GM10266 (cell line): ENCODE data around the gene KAT6B.

ENCODE experiments used
- DNase-seq: peaks from one replicate; pipeline ENCODE4 v3.0.0; 2012; ENCODE audit errors: extremely low spot score
- CTCF ChIP-seq: IDR thresholded peaks from 2 replicates; pipeline ENCODE4 v1.5.1; 2012; ENCODE audit warnings: mild to moderate bottlenecking, low read depth; ENCODE audit not compliant: control insufficient read depth, insufficient read depth; ENCODE audit errors: missing control alignments

Gene KAT6B

GRCh38 chr10:74901867-74902450, 75.6 kb downstream of the KAT6B start:
- no peak for TF ChIP-seq CTCF
- DNase-seq, result no peak

- DNase-seq, result no peak
- no peak for TF ChIP-seq CTCF
These were observed 77.1 kb downstream of the KAT6B start for GRCh38 chr10:74903491-74903890.

- no peak for DNase-seq
- no peak for TF ChIP-seq CTCF
These were observed 80.3 kb downstream of the KAT6B start for GRCh38 chr10:74906611-74907198.

- DNase-seq, result no peak
- no peak for TF ChIP-seq CTCF
These were observed 83.3 kb downstream of the KAT6B start for GRCh38 chr10:74909670-74910069.

- DNase-seq, result no peak
- no peak for TF ChIP-seq CTCF
These were observed 84.0 kb downstream of the KAT6B start for GRCh38 chr10:74910241-74910975.

GRCh38 chr10:74910976-74911350, 84.6 kb downstream of the KAT6B start:
- TF ChIP-seq CTCF, result no peak
- no peak for DNase-seq

GRCh38 chr10:74912182-74912581, 85.8 kb downstream of the KAT6B start:
- no peak for DNase-seq
- no peak for TF ChIP-seq CTCF
